IPS-NIHi11 (cell line): ENCODE data around the gene GLT1D1.
A peak's percentile ranks its signal among the peaks of the same experiment; 100 is the strongest.
"Not testable (repeated sequence)": the region's sequence is repeated elsewhere in the genome, so short reads cannot be mapped to it uniquely, and the experiment has no call there.

Experiments
- DNase-seq: peaks from one replicate; pipeline ENCODE4 v3.0.0; 2012; ENCODE audit warnings: mixed read lengths, low spot score

GLT1D1 gene

DNA sequence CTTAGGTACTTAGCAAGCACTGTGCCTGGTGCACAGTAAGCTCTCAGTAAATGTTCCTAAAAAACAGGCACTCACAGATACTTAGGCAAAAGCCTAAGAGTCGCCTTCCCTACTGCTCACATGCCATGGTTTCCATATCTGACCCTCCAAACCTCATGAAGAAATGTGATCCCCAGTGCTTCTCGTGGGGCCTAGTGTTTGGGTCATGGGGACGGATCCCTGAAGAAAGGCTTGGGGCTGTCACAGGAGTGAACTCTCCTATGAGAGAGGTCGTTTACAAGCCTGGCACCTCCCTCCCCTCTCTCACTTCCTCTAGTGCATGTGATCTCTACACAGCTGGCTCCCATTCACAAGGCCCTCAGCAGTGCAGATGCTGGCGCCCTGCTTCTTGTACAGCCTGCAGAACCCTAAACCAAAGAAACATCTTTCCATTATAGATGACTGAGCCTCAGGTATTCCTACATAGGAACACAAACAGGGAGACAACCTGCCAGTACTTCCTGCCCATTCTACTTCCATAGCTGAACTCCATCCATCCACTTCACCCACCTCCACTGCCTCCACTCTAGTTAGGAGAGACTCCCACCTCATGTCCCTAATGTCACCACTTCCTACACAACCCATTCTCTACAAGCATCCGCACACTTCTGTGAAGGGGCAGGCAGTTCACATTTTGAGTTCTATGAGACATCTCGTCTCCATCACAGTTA, 32.4 kb upstream of the GLT1D1 start:
- DNase-seq = no peak

DNA sequence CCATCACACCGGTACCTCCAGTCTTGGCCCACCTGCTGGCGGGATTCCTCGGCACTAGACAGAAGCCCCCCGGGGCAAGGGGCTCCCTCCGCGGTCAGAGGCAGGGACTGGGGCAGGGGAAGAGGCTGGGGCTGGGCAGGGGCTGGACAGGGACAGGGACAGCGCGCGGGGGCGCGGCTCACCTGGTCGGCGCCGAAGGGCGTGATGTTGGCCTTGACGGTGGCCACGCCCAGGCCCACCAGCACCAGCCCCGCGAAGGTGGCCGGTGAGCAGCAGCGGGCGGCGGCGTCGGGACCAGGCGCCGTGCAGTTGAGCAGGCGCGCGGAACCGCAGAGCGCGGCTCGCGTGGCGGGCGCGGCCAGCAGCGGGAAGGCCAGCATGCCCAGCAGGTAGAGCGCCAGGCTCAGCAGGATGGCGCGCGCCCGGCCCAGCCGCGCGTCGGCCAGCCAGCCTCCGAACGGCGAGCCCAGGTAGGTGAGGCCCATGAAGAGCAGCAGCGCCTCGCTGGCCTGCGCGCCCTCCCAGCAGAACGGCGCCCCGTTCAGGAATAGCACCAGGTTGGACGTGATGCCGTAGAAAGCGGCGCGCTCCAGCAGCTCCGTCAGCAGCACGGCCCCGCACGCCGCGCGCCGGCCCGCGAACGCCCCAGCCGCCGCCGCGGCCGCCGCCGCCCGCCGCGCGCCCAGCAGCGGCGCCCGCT, 29.9 kb upstream of the GLT1D1 start:
- peak; percentile 78 for DNase-seq

DNA sequence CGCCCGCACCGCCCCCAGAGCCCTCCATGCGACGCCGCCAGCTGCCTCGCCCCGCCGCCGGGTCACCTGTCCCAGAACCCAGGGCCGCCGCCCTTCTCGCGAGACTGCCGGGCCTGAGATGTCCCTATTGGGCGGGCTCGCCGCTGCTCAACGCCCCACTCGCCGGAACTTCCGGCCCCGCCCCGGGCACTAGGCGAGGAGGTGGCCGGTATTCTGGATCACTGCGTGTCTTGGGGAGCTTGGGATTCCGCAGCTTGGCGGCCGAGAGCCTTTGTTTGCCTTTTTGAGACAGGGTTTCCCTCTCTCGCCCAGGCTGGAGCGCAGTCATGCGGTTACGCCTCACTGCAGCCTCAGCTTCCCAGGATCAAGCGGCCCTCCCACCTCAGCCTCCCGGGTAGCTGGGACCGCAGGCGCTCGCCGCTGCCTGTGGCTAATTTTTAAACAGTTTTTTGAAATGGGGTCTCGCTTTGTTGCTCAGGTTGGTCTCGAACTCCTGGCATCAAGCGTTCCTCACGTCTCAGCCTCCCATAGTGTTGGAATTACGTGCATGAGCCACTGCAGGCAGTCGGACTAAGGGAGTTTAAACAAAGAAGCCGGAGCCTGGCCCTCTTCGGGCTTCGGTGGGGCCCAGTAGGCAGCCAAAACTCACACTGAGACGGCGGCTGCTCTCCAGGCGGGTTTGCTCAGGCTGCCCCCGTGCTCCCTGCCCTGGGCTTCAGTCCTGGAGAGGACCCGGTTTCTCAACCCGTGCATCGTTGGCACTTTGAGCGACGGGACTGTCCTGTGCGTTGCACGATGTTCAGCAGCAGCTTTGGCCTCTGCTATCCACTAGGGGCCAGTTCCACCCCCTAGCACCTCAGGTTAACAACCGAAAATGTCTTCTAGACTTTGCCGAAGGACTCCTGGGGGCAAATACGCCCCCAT, 29.1 kb upstream of the GLT1D1 start, which contains the start of gene SLC15A4:
TSS of gene SLC15A4 (minus strand) at position 43 of the 924 bp plus-strand sequence. CDS start at position 28, 15 bp downstream.
- peak; percentile 99 for DNase-seq

DNA sequence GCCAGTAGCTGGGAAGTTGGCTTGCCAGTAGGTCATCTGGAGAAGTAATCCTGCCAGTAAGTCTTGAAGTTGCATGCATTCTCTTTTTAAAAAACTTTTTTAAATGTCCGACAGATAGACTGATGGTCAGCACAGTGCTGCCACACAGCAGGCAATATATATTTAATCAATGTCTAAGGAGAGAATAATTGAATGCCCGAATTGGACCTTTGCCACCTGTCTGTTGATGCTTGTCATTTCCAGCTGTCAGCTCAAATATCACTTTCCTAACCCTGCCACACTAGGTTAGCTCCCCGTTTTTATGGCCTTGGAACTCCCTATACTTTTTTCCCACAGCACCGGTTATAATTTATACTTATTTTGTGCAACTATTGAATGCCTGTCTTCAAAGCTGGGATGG, 27.4 kb upstream of the GLT1D1 start:
- DNase-seq = no peak

DNA sequence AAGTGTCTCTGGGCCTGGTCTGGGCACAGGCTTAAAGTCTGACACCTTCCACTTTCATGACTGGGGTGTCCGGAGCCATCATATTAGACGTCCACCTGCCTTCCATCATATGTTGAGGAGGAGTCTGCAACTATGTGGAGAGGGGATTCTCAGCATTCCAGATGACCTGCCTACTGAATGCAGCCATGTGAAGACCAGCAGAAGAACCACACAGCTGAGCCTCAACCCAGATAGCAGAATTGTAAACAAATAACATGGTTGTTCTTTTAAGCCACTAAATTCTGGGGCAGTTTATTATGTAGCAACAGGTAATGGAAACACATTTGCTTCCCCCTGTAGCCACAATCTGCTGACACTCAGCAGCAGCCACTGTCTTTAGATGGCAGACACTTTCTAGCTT, 25.6 kb upstream of the GLT1D1 start:
- no peak for DNase-seq

DNA sequence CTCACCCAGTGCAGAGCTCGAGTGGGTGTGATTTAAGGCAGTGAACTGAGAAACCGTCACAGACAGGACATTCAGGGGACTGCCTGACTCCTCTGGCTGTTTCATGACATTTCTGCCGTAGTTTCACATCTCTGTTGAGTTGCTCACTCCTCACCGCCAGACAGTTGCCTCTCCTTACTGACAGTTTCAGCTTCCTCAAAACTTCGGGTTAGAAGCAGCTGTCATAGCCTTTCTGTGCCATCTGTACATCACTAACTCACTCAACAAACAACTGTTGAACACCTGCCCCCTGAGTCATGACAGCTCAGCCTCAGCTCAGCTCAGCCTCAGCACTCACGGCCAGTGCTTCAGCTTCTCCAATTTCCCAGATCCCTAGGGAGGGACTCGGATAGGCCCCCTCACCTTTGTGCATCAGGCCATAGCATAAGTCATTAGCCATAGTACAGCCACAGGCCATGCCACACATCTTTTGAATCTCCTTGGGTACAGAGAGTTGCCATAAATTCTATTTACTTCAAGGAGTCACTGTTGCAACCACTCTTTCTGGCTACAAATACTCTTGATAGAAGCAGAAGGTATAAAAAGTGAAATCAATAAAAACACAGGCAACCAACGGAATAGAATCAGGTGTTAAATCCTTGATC, 23.3 kb upstream of the GLT1D1 start:
- no peak for DNase-seq

DNA sequence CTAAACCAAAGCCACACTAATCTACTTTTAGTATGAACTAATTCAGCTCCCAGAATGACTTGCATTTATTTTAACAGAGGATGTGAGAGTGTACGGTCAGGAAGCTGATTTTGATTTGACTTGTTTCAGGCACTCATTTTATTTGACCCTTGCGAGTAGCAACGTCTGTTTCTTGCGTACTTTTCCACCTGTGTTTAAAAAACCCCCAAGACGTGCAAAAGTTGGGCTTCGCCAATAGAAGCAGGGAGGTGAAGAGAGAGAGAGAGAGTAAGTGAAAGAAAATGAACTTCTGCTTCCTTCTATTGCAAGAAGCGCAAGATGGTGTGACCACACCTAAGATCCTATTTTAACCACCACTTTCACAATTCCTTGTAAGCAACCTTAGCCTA, 22.8 kb upstream of the GLT1D1 start:
- no peak for DNase-seq

DNA sequence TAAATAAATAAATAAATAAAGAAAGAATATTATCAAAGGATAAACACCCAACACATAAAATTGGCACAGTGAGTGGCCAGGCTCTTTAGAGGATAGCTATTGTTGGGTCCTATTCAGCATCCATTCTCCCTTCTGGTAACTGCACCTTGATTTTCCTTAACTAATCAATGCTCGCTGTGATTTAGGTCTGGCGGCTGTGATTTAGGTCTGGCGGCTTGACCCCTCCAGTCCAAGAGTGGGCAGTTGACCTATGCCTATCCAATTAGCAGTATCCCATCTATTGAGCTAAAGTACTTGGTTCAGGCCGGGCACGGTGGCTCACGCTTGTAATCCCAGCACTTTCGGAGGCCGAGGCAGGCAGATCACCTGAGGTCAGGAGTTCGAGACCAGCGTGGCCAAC, 19.9 kb upstream of the GLT1D1 start:
- DNase-seq = no peak

DNA sequence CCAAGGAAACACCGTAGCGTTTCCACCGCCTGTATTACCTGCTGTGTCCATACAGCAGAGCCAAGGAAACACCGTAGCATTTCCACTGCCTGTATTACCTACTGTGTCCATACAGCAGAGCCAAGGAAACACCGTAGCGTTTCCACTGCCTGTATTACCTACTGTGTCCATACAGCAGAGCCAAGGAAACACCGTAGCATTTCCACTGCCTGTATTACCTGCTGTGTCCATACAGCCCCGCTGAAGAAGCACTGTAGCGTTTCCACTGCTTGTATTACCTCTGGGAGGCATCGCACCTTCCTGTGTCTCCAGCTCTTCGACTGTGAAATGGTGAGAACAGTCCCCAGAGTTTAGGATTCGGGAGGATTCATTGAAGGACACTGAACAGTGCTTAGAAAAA, 13.4 kb upstream of the GLT1D1 start:
- DNase-seq = not testable (repeated sequence)

DNA sequence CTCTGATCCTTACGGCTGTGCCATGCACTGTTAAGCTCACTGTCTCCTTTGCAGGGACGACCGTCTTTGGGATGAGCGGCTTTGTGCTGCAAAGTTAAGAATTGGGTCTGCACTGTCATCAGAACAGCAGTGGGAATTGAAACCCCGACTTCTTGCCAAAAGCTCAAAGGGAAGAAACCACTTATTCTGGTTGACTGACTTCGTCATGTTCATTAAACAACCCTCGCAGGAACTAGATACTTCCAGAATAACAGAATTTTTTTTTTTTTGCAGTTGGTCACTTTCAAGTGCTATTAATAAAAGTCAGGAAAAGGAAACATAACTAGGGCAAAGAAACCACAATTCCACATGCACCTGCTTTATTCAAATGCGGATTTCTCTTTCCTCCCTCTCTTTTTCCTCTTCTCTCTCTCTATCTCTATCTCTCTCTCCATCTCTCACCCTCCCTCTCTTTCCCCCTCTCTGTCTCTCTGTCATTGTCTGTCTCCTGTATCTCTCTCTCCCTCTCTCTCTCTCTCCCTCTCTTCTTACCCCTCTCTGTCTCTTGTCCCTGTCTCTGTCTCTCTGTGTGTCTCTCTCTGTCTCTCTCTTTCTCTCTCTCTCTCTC, 12.3 kb upstream of the GLT1D1 start:
- no peak for DNase-seq

DNA sequence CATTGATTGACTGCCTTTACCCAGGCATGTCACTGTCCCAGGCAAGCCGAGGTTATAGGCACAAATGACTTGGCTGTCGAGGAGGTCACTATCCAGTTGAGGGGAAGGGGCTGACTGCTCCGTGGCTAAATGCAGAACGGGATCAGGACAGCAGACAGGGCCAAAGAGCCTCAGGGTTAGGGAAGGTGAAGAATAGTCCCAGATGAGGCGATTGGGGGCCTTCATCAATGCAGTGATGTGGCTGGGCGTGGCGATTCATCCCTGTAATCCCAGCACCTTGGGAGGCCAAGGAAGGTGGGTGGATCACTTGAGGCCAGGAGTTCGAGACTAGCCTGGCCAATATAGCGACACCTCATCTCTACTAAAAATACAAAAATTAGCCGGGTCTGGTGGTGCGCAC, 10.7 kb upstream of the GLT1D1 start:
- DNase-seq = no peak

DNA sequence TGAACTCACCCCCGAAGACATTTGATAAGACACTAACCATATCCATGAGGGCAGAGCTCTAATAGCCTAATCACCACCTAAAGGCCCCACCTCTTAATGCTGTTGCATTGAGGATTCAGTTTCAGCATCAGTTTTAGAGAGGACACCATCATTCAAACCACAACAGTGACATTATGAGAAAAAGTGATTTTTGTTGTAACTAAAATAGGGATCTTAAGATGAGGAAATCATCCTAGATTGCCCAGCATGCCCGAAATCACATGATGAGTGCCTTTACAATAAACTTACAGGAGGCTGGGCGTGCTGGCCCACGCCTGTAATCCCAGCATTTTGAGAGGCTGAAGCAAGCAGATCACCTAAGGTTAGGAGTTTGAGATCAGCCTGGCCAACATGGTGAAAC, 9.7 kb upstream of the GLT1D1 start:
- DNase-seq = no peak

DNA sequence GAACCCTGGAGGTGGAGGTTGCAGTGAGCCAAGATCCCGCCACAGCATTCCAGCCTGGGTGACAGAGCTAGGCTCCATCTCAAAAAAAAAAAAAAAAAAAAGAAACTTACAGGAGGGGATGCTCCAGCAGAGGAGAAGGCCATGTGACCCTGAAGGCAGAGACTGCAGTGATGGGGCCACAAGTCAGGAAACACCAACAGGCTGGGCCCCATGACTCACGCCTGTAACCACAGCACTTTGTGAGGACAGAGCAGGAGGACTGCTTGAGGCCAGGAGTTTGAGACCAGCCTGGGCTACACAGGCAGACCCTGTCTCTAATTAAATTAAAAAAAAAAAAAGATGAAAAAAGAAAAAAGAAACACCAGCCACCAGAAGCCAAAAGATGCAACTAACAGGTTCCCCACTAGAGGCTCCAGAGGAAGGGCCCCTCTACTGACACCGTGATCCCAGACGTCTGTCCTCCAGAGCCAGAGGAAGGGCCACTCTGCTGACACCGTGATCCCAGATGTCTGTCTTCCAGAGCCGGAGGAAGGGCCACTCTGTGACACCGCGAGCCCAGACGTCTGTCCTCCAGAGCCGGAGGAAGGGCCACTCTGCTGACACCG, 9.1 kb upstream of the GLT1D1 start:
- DNase-seq = peak; percentile 34

DNA sequence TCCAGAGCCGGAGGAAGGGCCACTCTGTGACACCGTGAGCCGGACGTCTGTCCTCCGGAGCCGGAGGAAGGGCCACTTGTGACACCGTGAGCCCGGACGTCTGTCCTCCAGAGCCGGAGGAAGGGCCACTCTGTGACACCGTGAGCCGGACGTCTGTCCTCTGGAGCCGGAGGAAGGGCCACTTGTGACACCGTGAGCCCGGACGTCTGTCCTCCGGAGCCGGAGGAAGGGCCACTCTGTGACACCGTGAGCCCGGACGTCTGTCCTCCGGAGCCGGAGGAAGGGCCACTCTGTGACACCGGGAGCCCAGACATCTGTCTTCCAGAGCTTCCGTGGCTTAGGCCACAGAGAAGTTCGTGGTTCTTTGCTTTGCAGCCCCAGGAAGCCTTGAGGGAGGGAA, 6.6 kb upstream of the GLT1D1 start:
- not testable (repeated sequence) for DNase-seq

DNA sequence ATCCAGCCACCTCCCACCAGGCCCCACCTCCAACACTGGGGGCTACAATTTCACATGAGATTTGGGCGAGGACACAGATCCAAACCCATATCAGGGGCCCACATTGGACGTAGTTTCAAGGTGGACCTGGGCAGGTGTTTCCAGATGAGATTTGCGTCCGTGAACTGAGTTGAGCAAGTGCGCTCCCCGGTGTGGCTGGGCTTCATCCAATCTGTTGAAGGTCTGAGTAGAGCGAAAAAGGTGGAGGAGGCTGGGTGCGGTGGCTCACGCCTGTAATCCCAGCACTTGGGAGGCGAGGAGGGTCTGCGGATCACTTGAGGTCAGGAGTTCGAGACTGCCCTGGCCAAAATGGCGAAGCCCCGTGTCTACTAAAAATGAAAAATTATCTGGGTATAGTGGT, 4.9 kb upstream of the GLT1D1 start:
- no peak for DNase-seq

DNA sequence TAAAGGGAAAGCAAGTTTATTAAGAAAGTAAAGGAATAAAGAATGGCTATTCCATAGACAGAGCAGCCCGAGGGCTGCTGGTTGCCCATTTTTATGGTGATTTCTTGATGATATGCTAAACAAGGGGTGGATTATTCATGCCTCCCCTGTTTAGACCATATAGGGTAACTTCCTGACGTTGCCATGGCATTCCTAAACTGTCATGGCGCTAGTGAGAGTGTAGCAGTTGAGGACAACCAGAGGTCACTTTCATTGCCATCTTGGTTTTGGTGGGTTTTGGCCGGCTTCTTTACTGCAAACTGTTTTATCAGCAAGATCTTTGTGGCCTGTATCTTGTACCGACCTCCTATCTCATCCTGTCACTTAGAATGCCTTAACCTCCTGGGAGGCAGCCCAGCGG, 3.5 kb upstream of the GLT1D1 start:
- not testable (repeated sequence) for DNase-seq

DNA sequence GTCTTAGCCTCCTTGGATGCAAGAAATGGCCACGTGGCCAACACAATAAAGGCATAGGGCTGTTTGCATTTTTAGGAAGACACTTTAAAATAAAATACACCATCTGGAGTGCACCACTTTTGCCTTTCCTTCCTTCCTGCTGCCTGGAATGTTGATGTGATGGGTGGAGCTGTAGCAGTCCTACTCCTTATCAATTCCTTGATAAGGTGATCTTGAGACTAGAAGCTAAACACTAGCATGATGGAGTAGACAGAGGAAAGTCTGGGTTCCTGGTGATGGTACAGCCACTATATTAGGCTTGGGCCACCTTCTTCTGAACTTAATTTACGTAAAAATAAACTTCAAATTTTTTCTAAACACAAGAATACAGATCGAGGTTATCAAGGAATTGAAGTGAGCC, 2.9 kb upstream of the GLT1D1 start:
- no peak for DNase-seq

DNA sequence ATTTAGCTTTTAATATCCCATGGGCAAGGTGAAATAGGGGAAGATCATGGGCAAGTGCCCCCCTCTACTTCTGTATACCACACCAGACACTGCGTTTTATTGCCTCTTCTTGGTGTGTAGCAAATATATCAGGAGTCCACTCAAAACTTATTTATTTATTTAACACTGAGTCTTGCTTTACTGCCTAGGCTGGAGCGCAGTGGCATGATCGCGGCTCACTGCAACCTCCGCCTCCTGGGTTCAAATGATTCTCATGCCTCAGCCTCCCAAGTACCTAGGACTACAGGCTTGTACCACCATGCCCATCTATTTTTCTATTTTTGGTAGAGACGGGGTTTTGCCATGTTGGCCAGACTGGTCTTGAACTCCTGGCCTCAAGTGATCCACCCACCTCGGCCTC, 1.8 kb upstream of the GLT1D1 start:
- DNase-seq = not testable (repeated sequence)

DNA sequence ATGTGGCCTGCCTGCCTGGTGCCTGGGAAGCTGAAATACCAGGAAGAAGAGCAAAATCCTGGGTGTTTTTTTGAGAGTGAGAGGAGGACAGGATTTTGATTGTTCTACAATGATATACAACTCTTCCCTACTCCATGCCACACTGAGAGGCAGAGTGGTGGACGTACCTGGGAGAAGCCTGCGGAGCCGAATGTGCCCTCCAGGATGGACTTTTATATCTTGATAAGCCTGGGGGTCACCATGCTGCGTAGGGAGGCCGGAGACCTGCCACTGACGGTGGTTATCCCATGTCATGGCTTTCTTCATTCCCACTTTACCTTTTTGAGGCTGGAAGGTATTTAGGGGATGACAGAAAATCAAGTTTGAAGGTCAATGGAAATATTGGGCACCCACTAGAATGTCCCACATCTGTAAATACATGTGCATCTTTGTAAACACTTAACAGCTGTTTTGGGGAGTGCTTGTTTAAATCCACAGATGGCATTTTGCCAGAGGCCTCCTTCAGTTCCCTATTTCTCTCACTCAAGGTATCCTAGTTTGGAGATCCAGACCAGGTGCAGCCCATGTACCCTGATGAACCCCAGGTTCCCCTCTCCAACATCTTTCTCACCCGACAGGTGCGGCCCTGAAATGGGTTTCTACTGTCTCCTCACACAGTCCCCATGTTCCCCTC, 1.1 kb upstream of the GLT1D1 start:
- DNase-seq = no peak

DNA sequence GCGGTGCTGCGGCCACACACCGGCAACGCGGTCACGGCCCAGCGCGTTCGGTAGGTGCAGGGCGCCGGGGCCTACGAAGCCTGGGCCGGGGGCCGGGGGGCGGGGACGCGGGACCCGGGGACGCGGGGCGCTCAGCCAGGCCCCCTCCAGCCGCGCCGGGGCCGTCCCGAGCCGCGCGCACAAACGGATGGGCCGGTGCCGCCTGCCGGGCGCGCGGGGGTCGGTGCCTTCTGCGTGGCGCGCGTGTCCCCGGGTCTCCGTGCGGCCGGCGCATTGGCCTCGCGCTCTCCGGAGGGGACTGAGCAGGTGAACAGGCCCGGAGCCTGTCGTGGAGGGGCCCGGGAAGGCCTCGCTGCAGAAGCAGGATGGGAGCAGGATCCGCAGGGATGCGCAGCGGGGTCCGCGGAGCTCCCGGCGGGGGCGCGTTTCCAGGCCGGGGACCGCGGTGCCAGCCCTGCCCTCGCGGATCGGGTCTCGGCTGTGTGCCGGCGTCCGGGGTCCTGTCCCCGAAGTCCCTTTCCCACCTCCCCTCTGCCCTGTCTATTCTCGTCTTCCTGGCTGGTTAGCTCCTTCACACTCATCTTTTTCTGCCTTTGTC, 421 bp downstream of the GLT1D1 start:
- peak; percentile 63 for DNase-seq
